Measurements from ENCODE around the gene MBTPS1.

The MBTPS1 gene

DNA sequence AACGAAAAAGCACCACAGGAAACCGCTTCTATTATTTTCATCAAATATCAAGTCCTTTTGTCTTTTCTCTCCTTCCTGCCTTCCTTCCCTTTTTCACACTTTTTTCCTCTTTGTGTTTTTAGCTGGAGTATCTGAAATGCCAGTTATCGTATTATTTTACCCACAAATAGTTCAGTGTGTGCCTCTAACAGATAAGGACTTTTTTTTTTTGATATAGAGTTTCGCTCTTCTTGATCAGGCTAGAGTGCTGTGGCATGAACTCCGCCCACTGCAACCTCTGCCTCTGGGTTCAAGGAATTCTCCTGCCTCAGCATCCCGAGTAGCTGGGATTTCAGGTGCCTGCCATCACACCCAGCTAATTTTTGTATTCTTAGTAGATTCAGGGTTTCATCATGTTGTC is 39.0 kb upstream of the MBTPS1 start:
- no peak for TF ChIP-seq CTCF (IDR thresholded peaks at IDR 0.05)
- Histone ChIP-seq H3K27ac (no peak overlapping the region), H3K4me3 (no peak overlapping the region)
- no peak for DNase-seq (ENCODE audit: low spot score)

- no peak for DNase-seq (ENCODE audit: low spot score)
- no peak for TF ChIP-seq CTCF (IDR thresholded peaks at IDR 0.05)
- no peak overlapping the region for H3K27ac ChIP-seq
- no peak overlapping the region for H3K4me3 ChIP-seq
These were observed 38.5 kb upstream of the MBTPS1 start for GRCh38 chr16:84155226-84155625.

GRCh38 chr16:84153660-84154214 is 37.0 kb upstream of the MBTPS1 start:
- DNase-seq (ENCODE audit: low spot score): no peak
- no peak overlapping the region for H3K27ac ChIP-seq
- TF ChIP-seq CTCF (IDR thresholded peaks at IDR 0.05): no peak
- no peak overlapping the region for H3K4me3 ChIP-seq

GRCh38 chr16:84150926-84151325 is 34.2 kb upstream of the MBTPS1 start:
- no peak for TF ChIP-seq CTCF (IDR thresholded peaks at IDR 0.05)
- Histone ChIP-seq H3K27ac (no peak overlapping the region), H3K4me3 (no peak overlapping the region)
- DNase-seq (ENCODE audit: low spot score): no peak

DNA sequence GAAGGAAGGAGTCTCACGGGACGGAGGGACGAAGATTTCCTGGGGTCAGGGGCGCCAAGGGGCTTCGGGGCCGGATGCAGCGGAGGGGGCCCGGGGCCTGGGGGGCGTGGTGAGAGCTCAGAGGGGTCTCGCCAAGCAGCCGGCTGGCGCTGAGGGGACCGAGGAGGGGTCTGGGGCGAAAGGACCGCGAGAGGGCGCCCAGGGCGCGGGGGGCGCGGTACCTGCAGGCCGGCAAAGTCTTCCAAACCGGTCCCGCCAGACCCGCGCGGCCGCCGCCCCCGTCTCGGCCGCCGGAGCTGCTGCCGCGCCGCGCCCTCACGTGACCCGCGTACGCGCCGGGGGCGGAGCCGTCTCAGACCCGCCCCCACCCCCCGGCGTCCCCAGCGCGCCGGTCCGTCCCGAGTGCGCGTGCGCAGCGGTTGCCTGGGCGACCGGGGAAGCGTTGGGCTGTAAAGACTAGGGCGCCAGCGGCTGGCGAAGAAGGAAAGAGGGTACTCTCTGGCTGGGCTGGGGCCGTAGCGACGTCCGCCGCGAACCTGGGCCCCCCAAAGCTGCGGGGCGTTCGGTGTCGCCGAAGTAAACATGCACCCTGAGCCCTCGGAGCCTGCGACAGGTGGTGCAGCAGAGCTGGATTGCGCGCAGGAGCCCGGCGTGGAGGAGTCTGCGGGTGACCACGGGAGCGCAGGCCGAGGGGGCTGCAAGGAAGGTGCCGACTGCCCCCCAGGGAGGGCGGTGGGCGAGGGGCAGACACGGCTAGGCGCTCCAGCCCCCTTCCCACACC is 28.3 kb upstream of the MBTPS1 start, which contains the start of the genes DNAAF1 and HSDL1:
TSS of gene DNAAF1 (plus strand) at position 450 of the 781 bp plus-strand sequence. CDS start at position 583, 133 bp downstream.
TSS of gene HSDL1 (minus strand) at position 319 of the 781 bp plus-strand sequence. CDS start 13,856 bp downstream, outside the sequence.
- no peak for TF ChIP-seq CTCF (IDR thresholded peaks at IDR 0.05)
- Histone ChIP-seq H3K4me3 (peak within 1 kb of the TSS; percentile 98), H3K27ac (peak within 1 kb of the TSS; percentile 70 to 87)
- peak; percentile 90 for DNase-seq (ENCODE audit: low spot score)

GRCh38 chr16:84144209-84144858 is 27.6 kb upstream of the MBTPS1 start:
- Histone ChIP-seq H3K27ac (peak overlapping the region; percentile 70 to 87), H3K4me3 (peak overlapping the region; percentile 98)
- no peak for TF ChIP-seq CTCF (IDR thresholded peaks at IDR 0.05)
- no peak for DNase-seq (ENCODE audit: low spot score)
